H9 (cell line): Measurements from ENCODE around the gene MRPL17. TPM values are rescaled to one million over a fixed set of nuclear protein-coding genes. Genes with fewer than 3 reads are reported as not detected.

ENCODE experiments used
- DNase-seq: peaks from one replicate; pipeline ENCODE4 v3.0.0-alpha.2; 2017
- H2AFZ ChIP-seq: one replicate; pipeline ENCODE4 v1.6.1; 2013; ENCODE audit warnings: mild to moderate bottlenecking, low read length, control low read depth, moderate library complexity
- H2AK5ac ChIP-seq: 2 replicates; pipeline ENCODE4 v1.6.1; 2013; ENCODE audit warnings: low read length, control low read depth, mixed read lengths; ENCODE audit not compliant: insufficient read length
- H2BK120ac ChIP-seq: one replicate; pipeline ENCODE4 v1.6.1; 2013; ENCODE audit warnings: low read depth, mild to moderate bottlenecking, low read length, control low read depth, inconsistent platforms; ENCODE audit not compliant: poor library complexity, severe bottlenecking
- H2BK12ac ChIP-seq: 2 replicates; pipeline ENCODE4 v1.6.1; 2013; ENCODE audit warnings: low read length, control low read depth, mixed read lengths, low read depth; ENCODE audit not compliant: insufficient read length
- H2BK15ac ChIP-seq: 2 replicates; pipeline ENCODE4 v1.6.1; 2013; ENCODE audit warnings: low read depth, low read length, control low read depth
- H2BK20ac ChIP-seq: one replicate; pipeline ENCODE4 v1.6.1; 2013; ENCODE audit warnings: low read depth, mild to moderate bottlenecking, low read length, control low read depth, inconsistent platforms; ENCODE audit not compliant: poor library complexity, severe bottlenecking
- H2BK5ac ChIP-seq: 2 replicates; pipeline ENCODE4 v1.6.1; 2013; ENCODE audit warnings: low read length, control low read depth, mixed read lengths; ENCODE audit not compliant: insufficient read length
- H3K14ac ChIP-seq: 2 replicates; pipeline ENCODE4 v1.6.1; 2013; ENCODE audit warnings: low read length, control low read depth; ENCODE audit not compliant: insufficient read depth
- H3K18ac ChIP-seq: 2 replicates; pipeline ENCODE4 v1.6.1; 2013; ENCODE audit warnings: low read depth, mild to moderate bottlenecking, mixed read lengths, low read length, control low read depth; ENCODE audit not compliant: insufficient read length
- H3K23ac ChIP-seq: 2 replicates; pipeline ENCODE4 v1.6.1; 2013; ENCODE audit warnings: low read length, control low read depth, mixed read lengths, low read depth; ENCODE audit not compliant: insufficient read length
- H3K23me2 ChIP-seq: 2 replicates; pipeline ENCODE4 v1.6.1; 2013; ENCODE audit warnings: low read depth, mild to moderate bottlenecking, mixed read lengths, low read length, control low read depth; ENCODE audit not compliant: insufficient read length, poor library complexity, severe bottlenecking
- H3K27ac ChIP-seq: 2 replicates; pipeline ENCODE4 v1.5.1; 2013; ENCODE audit warnings: low read length, control low read depth, mixed read lengths, low read depth; ENCODE audit not compliant: insufficient read length
- H3K27me3 ChIP-seq: 2 replicates; pipeline ENCODE4 v1.6.1; 2013; ENCODE audit warnings: low read length, control low read depth, inconsistent platforms; ENCODE audit not compliant: insufficient read depth
- H3K4ac ChIP-seq: 2 replicates; pipeline ENCODE4 v1.6.1; 2013; ENCODE audit warnings: low read depth, mild to moderate bottlenecking, control low read depth, inconsistent platforms, low read length, moderate library complexity
- H3K4me1 ChIP-seq: 2 replicates; pipeline ENCODE4 v1.6.1; 2013; ENCODE audit warnings: low read length, control low read depth, inconsistent platforms; ENCODE audit not compliant: insufficient read depth
- H3K4me2 ChIP-seq: 2 replicates; pipeline ENCODE4 v1.6.1; 2013; ENCODE audit warnings: low read length, control low read depth, mixed read lengths; ENCODE audit not compliant: insufficient read length, insufficient read depth
- H3K56ac ChIP-seq: 2 replicates; pipeline ENCODE4 v1.6.1; 2013; ENCODE audit warnings: low read depth, mild to moderate bottlenecking, mixed read lengths, low read length, control low read depth; ENCODE audit not compliant: insufficient read length
- H3K79me1 ChIP-seq: 2 replicates; pipeline ENCODE4 v1.6.1; 2013; ENCODE audit warnings: low read depth, mild to moderate bottlenecking, moderate library complexity, low read length, control low read depth, inconsistent platforms; ENCODE audit not compliant: insufficient read depth, poor library complexity, severe bottlenecking
- H3K79me2 ChIP-seq: 2 replicates; pipeline ENCODE4 v1.6.1; 2013; ENCODE audit warnings: low read length, control low read depth, inconsistent platforms; ENCODE audit not compliant: insufficient read depth
- H3K9ac ChIP-seq: 2 replicates; pipeline ENCODE4 v1.6.1; 2013; ENCODE audit warnings: low read length, control low read depth, mixed read lengths; ENCODE audit not compliant: insufficient read length; ENCODE audit errors: extremely low read depth
- H3K9me3 ChIP-seq: one replicate; pipeline ENCODE4 v1.6.1; 2013; ENCODE audit warnings: low read depth, low read length, inconsistent platforms; ENCODE audit not compliant: control insufficient read depth
- H3T11ph ChIP-seq: one replicate; pipeline ENCODE4 v1.6.1; 2013; ENCODE audit warnings: mild to moderate bottlenecking, low read length, control low read depth, inconsistent platforms
- H4K20me1 ChIP-seq: one replicate; pipeline ENCODE4 v1.6.1; 2013; ENCODE audit not compliant: control insufficient read depth, insufficient read length, insufficient read depth
- H4K5ac ChIP-seq: 2 replicates; pipeline ENCODE4 v1.6.1; 2013; ENCODE audit warnings: low read depth, mild to moderate bottlenecking, mixed read lengths, low read length, control low read depth; ENCODE audit not compliant: insufficient read length
- H4K8ac ChIP-seq: replicated peaks from 2 replicates; pipeline ENCODE4 v1.6.1; 2013; ENCODE audit warnings: low read length, control low read depth, mixed read lengths, low read depth; ENCODE audit not compliant: insufficient read length
- H4K91ac ChIP-seq: 2 replicates; pipeline ENCODE4 v1.6.1; 2013; ENCODE audit warnings: low read depth, mild to moderate bottlenecking, moderate library complexity, mixed read lengths, low read length, control low read depth; ENCODE audit not compliant: insufficient read length
- H3K27ac Mint-ChIP-seq, 3 experiments: 2 replicates in 2 of 3; 3 replicates in 1 of 3; pipeline ENCODE4 v1.8.0; 2020 to 2021; ENCODE audit warnings: mixed read lengths in 3 of 3, mild to moderate bottlenecking in 1 of 3, moderate library complexity in 1 of 3
- H3K27me3 Mint-ChIP-seq: 2 replicates; pipeline ENCODE4 v1.8.0; 2021; ENCODE audit warnings: low read depth, mild to moderate bottlenecking, moderate library complexity, mixed read lengths
- H3K36me3 Mint-ChIP-seq, 3 experiments: 2 replicates in 2 of 3; 3 replicates in 1 of 3; pipeline ENCODE4 v1.8.0; 2020 to 2021; ENCODE audit warnings: low read depth in 3 of 3, mixed read lengths in 3 of 3; ENCODE audit not compliant: insufficient read depth in 1 of 3
- H3K4me1 Mint-ChIP-seq, 2 experiments: 2 replicates each; pipeline ENCODE4 v1.8.0; 2020; ENCODE audit warnings: mixed read lengths in 2 of 2
- H3K4me3 Mint-ChIP-seq, 2 experiments: 2 replicates in 1 of 2; 3 replicates in 1 of 2; pipeline ENCODE4 v1.8.0; 2020 to 2021; ENCODE audit warnings: mild to moderate bottlenecking in 2 of 2, mixed read lengths in 2 of 2, moderate library complexity in 1 of 2
- H3K9me3 Mint-ChIP-seq, 2 experiments: 2 replicates in 1 of 2; 3 replicates in 1 of 2; pipeline ENCODE4 v1.8.0; 2020; ENCODE audit warnings: mild to moderate bottlenecking in 2 of 2, mixed read lengths in 2 of 2, moderate library complexity in 1 of 2
- whole genome bisulfite sequencing: extraction: QIAGEN DNeasy Blood & Tissue Kit; methylation state at CpG from one replicate; pipeline ENCODE4 v1.1.7; 2013; ENCODE audit warnings: missing lambda C conversion rate, low lambda C conversion rate, mixed read lengths; ENCODE audit not compliant: insufficient read length; ENCODE audit errors: extremely low coverage; 5-methylcytosine and 5-hydroxymethylcytosine counted together
- total RNA-seq: library from RNA; stranded (reverse); gene quantifications from 2 replicates; pipeline ENCODE4 v1.2.1, GENCODE V29; 2021
- TF ChIP-seq, protein P1 (sequence below): fragments of 200-600 bp; sonication (generic); conservative IDR thresholded peaks from 3 replicates; pipeline ENCODE4 v1.8.0; 2021; ENCODE audit warnings: antibody characterized with exemption, mild to moderate bottlenecking

The MRPL17 gene
- total RNA-seq, 1 experiment from 2014 or later, result 75.5 TPM

DNA sequence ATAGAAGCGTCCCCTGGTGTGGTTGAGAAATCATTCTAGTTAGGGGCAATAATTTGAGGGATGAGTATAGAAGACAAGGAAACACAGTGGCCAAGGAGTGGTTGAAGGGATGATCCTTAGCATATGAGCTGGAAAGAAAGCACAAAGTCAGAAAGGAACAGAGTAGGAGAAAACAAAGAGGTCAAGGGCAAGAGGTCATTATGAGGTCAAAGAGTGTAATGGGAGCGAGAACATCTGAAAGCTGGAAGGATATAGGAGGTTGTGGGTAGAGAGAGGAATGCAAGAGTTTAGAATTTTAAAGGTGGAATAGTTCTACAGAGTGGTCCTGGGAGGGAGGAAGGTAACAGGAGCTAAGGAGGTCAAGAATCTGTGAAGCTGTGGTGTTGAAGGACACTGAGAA, 29.5 kb downstream of the MRPL17 start:
- H2BK120ac ChIP-seq, result no peak overlapping the region
- H3K23ac ChIP-seq, result no peak overlapping the region
- peaks cover 1% of the 10 kb centered on the region; the same call in 1 of the 2 replicates for H3K4me1 ChIP-seq
- H2AK5ac ChIP-seq, result no peak overlapping the region
- H2BK5ac ChIP-seq, result no peak overlapping the region
- peaks cover 7% of the 10 kb centered on the region for H3K23me2 ChIP-seq
- peaks cover 10 to 11% of the 10 kb centered on the region in 2 experiments for H3K4me1 Mint-ChIP-seq
- no peak overlapping the region for H3K18ac ChIP-seq
- no peak overlapping the region for H4K91ac ChIP-seq
- no peak overlapping the region for H2BK15ac ChIP-seq
- H3K56ac ChIP-seq, result no peak overlapping the region
- H3K27ac ChIP-seq, result no peak overlapping the region
- no peak overlapping the region for H2BK12ac ChIP-seq
- no peak overlapping the region for H3K4me3 Mint-ChIP-seq
- H3K79me1 ChIP-seq, result no peaks in the 10 kb centered on the region
- no peaks in the 10 kb centered on the region for H4K20me1 ChIP-seq
- TF ChIP-seq, protein P1, sequence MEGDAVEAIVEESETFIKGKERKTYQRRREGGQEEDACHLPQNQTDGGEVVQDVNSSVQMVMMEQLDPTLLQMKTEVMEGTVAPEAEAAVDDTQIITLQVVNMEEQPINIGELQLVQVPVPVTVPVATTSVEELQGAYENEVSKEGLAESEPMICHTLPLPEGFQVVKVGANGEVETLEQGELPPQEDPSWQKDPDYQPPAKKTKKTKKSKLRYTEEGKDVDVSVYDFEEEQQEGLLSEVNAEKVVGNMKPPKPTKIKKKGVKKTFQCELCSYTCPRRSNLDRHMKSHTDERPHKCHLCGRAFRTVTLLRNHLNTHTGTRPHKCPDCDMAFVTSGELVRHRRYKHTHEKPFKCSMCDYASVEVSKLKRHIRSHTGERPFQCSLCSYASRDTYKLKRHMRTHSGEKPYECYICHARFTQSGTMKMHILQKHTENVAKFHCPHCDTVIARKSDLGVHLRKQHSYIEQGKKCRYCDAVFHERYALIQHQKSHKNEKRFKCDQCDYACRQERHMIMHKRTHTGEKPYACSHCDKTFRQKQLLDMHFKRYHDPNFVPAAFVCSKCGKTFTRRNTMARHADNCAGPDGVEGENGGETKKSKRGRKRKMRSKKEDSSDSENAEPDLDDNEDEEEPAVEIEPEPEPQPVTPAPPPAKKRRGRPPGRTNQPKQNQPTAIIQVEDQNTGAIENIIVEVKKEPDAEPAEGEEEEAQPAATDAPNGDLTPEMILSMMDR, result no peak
- no peak overlapping the region for H4K8ac ChIP-seq
- no peaks in the 10 kb centered on the region for H3K9me3 Mint-ChIP-seq
- H4K5ac ChIP-seq, result no peak overlapping the region
- 100% methylated on average over 1 of the region's 2 CpGs for WGBS
- H3K27me3 Mint-ChIP-seq, result peaks cover 21% of the 10 kb centered on the region
- no peaks in the 10 kb centered on the region for H3K79me2 ChIP-seq
- H3K9ac ChIP-seq, result no peak overlapping the region
- H3T11ph ChIP-seq, result no peak overlapping the region
- H3K4ac ChIP-seq, result no peak overlapping the region
- H3K27me3 ChIP-seq, result peaks cover 23% of the 10 kb centered on the region; the same call in 1 of the 2 replicates
- no peak overlapping the region for H2AFZ ChIP-seq
- no peak overlapping the region for H3K14ac ChIP-seq
- no peaks in the 10 kb centered on the region for H3K36me3 Mint-ChIP-seq
- no peak overlapping the region for H2BK20ac ChIP-seq
- DNase-seq, result no peak
- H3K9me3 ChIP-seq, result no peaks in the 10 kb centered on the region
- no peak overlapping the region for H3K27ac Mint-ChIP-seq
- H3K4me2 ChIP-seq, result no peak overlapping the region
